Tibial nerve (tissue), 4 donors: ENCODE measurements around the gene VEGFC. TPM values are rescaled to one million over a fixed set of nuclear protein-coding genes. Genes with fewer than 3 reads are reported as not detected.
A peak's percentile ranks its signal among the peaks of the same experiment; 100 is the strongest.

ENCODE experiments used
- DNase-seq, 2 donors: peaks; one replicate each; pipeline ENCODE4 v3.0.0-alpha.2; 2019; ENCODE audit warnings: low spot score in 2 of 2
- H3K27ac ChIP-seq, 4 donors: fragments of 200-600 bp; sonication (generic) in 3 of 4; one replicate each; pipeline ENCODE4 v1.5.1; 2017 to 2019; ENCODE audit warnings: mild to moderate bottlenecking in 1 of 4
- H3K27me3 ChIP-seq, 2 donors: fragments of 200-600 bp; sonication (generic) in 1 of 2; one replicate each; pipeline versions ENCODE4 v1.5.1 to v1.6.0; 2017 to 2019
- H3K36me3 ChIP-seq, 3 donors: fragments of 200-600 bp; sonication (generic); one replicate each; pipeline ENCODE4 v1.5.1; 2018 to 2019
- H3K4me1 ChIP-seq, 4 donors: fragments of 200-600 bp; sonication (generic) in 3 of 4; one replicate each; pipeline ENCODE4 v1.5.1; 2017 to 2019
- H3K4me3 ChIP-seq, 4 donors: fragments of 200-600 bp; sonication (generic) in 3 of 4; one replicate each; pipeline ENCODE4 v1.5.1; 2017 to 2019; ENCODE audit warnings: mild to moderate bottlenecking in 1 of 4, moderate library complexity in 1 of 4
- H3K9me3 ChIP-seq, 4 donors: fragments of 200-600 bp; sonication (generic) in 3 of 4; one replicate each; pipeline ENCODE4 v1.5.1; 2017 to 2019
- EP300 ChIP-seq, 2 donors: sonication (generic); formaldehyde crosslinking; IDR thresholded peaks; one replicate each; pipeline ENCODE4 v1.6.1; 2017; ENCODE audit warnings: antibody characterized with exemption in 2 of 2, mild to moderate bottlenecking in 1 of 2
- POLR2A ChIP-seq, 2 donors: fragments of 450-650 bp; IDR thresholded peaks; one replicate each; pipeline ENCODE4 v1.6.1; 2017; ENCODE audit warnings: antibody characterized with exemption in 2 of 2, mild to moderate bottlenecking in 2 of 2, moderate library complexity in 2 of 2
- WGBS, 2 donors: methylation state at CpG; one replicate each; pipeline ENCODE4 v1.1.5; 2018; 5-methylcytosine and 5-hydroxymethylcytosine counted together
- total RNA-seq, 4 donors: library from RNA; depleted of rRNA; stranded (reverse); fragments of >200 nt; gene quantifications; one replicate each; pipeline ENCODE4 v1.1.0, GENCODE V29; 2016
- TF ChIP-seq, protein P1 (sequence below), 5 experiments: fragments of 200-600 bp in 3 of 5; fragments of 450-650 bp in 2 of 5; sonication (generic) in 3 of 5; IDR thresholded peaks; one replicate each; pipeline ENCODE4 v1.5.1; 2016 to 2019; ENCODE audit warnings: antibody characterized with exemption in 5 of 5, mild to moderate bottlenecking in 3 of 5, moderate library complexity in 2 of 5

Gene VEGFC
- total RNA-seq, 4 donors from 2014 or later: 2.4 to 14.4 (median 5.6) TPM

GRCh38 chr4:176734461-176734860 lies 58.3 kb downstream of the VEGFC start:
- no peak overlapping the region for H3K4me3 ChIP-seq
- H3K4me1 ChIP-seq: no peaks in the 10 kb centered on the region
- H3K36me3 ChIP-seq: no peaks in the 10 kb centered on the region
- H3K9me3 ChIP-seq: no peaks in the 10 kb centered on the region
- WGBS, 2 donors: 56 to 57% methylated on average over 4 of the region's 4 CpGs
- H3K27ac ChIP-seq: no peak overlapping the region
- TF ChIP-seq POLR2A (IDR thresholded peaks at IDR 0.05) (no peak), EP300 (IDR thresholded peaks at IDR 0.05) (no peak)
- TF ChIP-seq, protein P1, sequence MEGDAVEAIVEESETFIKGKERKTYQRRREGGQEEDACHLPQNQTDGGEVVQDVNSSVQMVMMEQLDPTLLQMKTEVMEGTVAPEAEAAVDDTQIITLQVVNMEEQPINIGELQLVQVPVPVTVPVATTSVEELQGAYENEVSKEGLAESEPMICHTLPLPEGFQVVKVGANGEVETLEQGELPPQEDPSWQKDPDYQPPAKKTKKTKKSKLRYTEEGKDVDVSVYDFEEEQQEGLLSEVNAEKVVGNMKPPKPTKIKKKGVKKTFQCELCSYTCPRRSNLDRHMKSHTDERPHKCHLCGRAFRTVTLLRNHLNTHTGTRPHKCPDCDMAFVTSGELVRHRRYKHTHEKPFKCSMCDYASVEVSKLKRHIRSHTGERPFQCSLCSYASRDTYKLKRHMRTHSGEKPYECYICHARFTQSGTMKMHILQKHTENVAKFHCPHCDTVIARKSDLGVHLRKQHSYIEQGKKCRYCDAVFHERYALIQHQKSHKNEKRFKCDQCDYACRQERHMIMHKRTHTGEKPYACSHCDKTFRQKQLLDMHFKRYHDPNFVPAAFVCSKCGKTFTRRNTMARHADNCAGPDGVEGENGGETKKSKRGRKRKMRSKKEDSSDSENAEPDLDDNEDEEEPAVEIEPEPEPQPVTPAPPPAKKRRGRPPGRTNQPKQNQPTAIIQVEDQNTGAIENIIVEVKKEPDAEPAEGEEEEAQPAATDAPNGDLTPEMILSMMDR (IDR thresholded peaks at IDR 0.05): no peak
- H3K27me3 ChIP-seq: no peaks in the 10 kb centered on the region
- DNase-seq: no peak

GRCh38 chr4:176729489-176729888 lies 63.2 kb downstream of the VEGFC start:
- Histone ChIP-seq H3K36me3 (no peaks in the 10 kb centered on the region), H3K4me1 (peaks cover 0 to 13% (median 0%) of the 10 kb centered on the region in 4 donors), H3K9me3 (no peaks in the 10 kb centered on the region), H3K4me3 (no peak overlapping the region), H3K27me3 (no peaks in the 10 kb centered on the region), H3K27ac (no peak overlapping the region)
- TF ChIP-seq POLR2A (IDR thresholded peaks at IDR 0.05): no peak
- TF ChIP-seq, protein P1 (IDR thresholded peaks at IDR 0.05): no peak
- TF ChIP-seq EP300 (IDR thresholded peaks at IDR 0.05): no peak
- 84 to 89% methylated on average over 3 of the region's 3 CpGs for WGBS, 2 donors
- no peak for DNase-seq

DNA sequence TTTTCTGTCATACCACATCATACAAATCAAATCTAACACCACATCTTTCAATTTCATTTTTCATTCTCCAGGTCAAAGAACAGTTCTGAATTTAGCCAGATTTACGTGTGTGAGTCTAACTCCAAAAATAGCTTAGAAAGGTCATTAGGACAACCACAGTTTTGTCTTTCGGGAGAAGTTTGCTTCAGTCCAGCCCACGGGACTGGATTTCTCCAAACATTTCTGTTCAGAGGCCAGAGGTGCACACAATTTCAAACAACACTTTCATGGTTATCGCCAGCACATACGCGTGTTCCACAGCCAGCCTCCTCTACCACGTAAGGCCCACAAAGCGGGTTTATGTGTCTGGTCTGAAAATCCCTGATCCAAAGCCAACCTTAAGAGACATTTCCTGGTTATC lies 65.9 kb downstream of the VEGFC start:
- DNase-seq: no peak
- no peak overlapping the region for H3K4me3 ChIP-seq
- TF ChIP-seq POLR2A (IDR thresholded peaks at IDR 0.05) (no peak), EP300 (IDR thresholded peaks at IDR 0.05) (no peak)
- TF ChIP-seq, protein P1 (IDR thresholded peaks at IDR 0.05): no peak
- H3K27ac ChIP-seq: peak overlapping the region in 2 of 4 donors; percentile 16 to 54
- H3K27me3 ChIP-seq: no peaks in the 10 kb centered on the region
- no peaks in the 10 kb centered on the region for H3K9me3 ChIP-seq
- peaks cover 0 to 13% (median 0%) of the 10 kb centered on the region in 4 donors for H3K4me1 ChIP-seq
- 27 to 35% methylated on average over 8 of the region's 8 CpGs for WGBS, 2 donors
- no peaks in the 10 kb centered on the region for H3K36me3 ChIP-seq

GRCh38 chr4:176721459-176721858 lies 71.3 kb downstream of the VEGFC start:
- no peak for DNase-seq
- TF ChIP-seq EP300 (IDR thresholded peaks at IDR 0.05): no peak
- TF ChIP-seq, protein P1 (IDR thresholded peaks at IDR 0.05): no peak
- no peak for TF ChIP-seq POLR2A (IDR thresholded peaks at IDR 0.05)
- Histone ChIP-seq H3K9me3 (peaks cover 0 to 6% (median 0%) of the 10 kb centered on the region in 4 donors), H3K4me1 (peaks cover 0 to 4% (median 0%) of the 10 kb centered on the region in 4 donors), H3K27me3 (no peaks in the 10 kb centered on the region), H3K4me3 (no peak overlapping the region), H3K27ac (no peak overlapping the region), H3K36me3 (no peaks in the 10 kb centered on the region)
- WGBS, 2 donors: 80 to 83% methylated on average over 3 of the region's 3 CpGs

DNA sequence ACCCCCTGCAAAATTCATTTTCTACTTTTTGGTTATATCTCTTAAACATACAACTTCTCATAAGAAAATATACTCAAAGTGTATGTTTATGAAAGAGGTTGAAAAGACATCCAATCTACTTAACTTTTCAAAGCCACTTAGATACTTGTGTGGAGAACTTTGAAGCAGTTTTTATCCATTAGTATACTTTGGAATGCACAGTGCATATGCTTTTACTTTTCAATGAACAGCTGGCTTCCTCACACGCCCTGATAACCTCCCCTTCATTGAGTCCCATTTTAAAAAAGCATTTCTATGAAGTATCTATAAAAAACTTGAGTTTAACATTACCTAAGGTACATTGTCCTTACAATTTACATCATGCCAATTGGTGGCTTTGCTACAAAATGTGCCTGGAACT lies 73.8 kb downstream of the VEGFC start:
- Histone ChIP-seq H3K4me1 (no peaks in the 10 kb centered on the region), H3K9me3 (peaks cover 0 to 6% (median 0%) of the 10 kb centered on the region in 4 donors), H3K27me3 (no peaks in the 10 kb centered on the region), H3K36me3 (no peaks in the 10 kb centered on the region), H3K4me3 (no peak overlapping the region), H3K27ac (no peak overlapping the region)
- 43 to 51% methylated on average over 1 of the region's 1 CpG for WGBS, 2 donors
- DNase-seq: no peak
- no peak for TF ChIP-seq EP300 (IDR thresholded peaks at IDR 0.05)
- TF ChIP-seq, protein P1 (IDR thresholded peaks at IDR 0.05): no peak
- TF ChIP-seq POLR2A (IDR thresholded peaks at IDR 0.05): no peak
